ENCODE measurements around the gene PPP2R2B.
"Not testable (repeated sequence)": the region's sequence is repeated elsewhere in the genome, so short reads cannot be mapped to it uniquely, and the experiment has no call there.

Gene PPP2R2B

DNA sequence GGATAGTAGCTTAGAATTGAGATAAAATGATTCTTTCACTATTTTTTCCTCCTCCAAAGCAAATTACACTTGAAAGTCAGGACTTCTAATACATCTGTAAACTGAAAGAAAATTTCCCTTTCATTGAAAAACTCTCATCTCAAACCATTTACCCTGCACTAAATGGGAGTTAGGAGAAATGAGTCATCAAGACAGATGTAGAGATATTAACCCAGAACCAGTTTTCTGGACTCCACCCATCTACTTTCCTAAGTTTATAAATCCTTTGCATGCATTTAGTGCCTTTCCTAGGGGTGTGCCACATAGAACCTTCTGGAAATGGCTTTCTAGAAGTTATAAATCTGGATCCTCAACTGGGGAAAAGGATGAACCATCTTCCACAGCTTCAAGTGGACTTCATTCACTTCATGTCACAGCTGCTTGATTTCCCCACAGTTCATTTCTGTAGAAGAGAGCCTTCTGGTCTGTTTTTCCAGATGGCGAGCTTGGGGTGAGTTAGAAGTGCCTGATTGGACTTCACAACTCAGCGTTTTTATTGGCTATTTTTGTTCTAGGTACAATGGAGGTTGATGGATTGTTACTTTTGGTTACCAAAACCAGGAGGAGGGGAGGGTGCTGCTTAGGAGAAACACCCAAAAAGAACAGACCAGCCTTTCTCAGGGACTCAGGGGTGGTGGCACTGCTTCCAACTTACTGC is 290.1 kb downstream of the PPP2R2B start:
- no peak for DNase-seq

DNA sequence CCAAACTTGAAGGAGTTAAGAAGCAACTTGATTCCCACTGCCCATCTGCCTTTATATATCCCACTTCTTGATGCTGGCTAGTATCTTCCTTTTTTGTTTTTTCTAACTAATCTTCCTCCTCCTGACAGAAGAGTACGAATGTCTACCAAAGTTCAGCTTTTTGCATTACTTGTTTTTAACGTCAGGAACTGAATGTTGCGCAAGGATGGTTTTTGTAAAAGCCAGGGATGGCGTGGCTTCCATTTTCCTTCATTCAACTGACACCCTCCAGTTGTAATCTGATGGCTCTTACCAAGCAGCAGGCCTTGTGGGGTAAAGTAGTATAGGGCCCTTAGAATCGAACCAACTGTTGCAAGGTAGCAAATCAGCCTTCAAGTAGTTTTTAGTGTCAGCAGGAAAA is 291.8 kb downstream of the PPP2R2B start:
- DNase-seq, result no peak

DNA sequence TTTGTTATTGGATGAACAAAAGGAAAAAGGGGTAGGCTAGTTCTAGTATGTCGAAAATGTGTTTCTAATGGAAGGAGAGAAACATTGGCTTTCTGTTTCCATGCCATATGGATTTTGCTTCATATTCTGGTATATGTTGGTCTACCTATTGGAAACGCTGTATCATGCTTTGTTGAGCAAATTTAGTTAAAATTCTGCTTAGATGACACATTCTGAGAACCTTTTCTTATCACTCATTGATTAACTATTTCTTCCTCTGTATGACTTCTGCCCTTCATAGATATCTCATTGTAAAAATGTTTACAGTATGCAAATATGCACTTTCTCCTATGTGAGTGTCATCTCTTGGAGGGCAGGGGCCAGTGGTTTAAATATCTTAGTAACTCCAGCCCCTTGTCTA is 293.8 kb downstream of the PPP2R2B start:
- DNase-seq, result no peak

DNA sequence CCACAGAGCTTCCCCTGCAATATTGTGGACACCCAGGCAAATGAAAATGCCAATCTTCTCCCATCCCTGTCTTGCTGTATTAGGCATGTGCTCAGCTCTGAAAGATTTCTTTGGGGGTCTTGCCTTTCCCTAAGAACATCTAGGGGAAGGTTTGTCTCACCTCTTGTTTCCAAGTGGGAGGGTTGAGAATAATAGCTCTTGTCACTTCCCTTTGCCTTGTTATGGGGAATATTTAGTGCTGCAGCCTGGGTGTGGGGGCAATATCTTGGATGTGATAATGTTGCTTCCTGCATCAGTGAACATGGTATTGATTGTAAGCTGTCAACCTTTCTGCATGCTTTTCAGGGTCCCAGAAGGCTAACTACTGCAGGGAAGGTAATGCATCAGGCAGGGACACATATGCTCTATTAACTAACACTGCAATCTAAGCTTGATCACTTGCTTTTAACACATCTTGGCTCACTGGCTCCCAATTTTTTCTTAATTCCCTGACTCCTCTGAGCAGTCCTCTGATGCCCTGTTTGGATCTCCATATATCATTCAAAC is 296.4 kb downstream of the PPP2R2B start:
- DNase-seq, result no peak

DNA sequence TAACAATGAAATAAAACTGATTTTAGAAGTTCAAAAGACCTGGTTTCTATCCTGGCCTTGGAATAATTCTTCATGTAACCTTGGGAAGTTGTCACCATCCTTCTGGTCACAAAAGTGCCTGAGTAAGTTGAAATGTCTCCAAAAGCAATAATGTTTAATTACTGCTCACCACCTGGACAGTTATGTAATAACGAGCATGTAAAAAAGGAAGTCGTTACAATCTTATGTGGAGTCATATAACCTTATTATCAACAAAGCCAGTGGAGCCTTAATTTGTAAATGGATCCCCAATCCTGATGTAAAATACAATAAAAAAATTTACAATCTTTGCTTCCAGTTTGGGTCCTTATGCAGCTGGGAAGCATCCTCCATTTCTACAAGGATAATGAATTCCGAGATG is 298.3 kb downstream of the PPP2R2B start:
- DNase-seq, result no peak

GRCh38 chr5:146574713-146575112 is 303.8 kb downstream of the PPP2R2B start:
- no peak for DNase-seq

GRCh38 chr5:146568161-146568560 is 310.4 kb downstream of the PPP2R2B start:
- DNase-seq, result no peak

- DNase-seq, result peak; percentile 31
These were observed 312.7 kb downstream of the PPP2R2B start for GRCh38 chr5:146565764-146566367.

DNA sequence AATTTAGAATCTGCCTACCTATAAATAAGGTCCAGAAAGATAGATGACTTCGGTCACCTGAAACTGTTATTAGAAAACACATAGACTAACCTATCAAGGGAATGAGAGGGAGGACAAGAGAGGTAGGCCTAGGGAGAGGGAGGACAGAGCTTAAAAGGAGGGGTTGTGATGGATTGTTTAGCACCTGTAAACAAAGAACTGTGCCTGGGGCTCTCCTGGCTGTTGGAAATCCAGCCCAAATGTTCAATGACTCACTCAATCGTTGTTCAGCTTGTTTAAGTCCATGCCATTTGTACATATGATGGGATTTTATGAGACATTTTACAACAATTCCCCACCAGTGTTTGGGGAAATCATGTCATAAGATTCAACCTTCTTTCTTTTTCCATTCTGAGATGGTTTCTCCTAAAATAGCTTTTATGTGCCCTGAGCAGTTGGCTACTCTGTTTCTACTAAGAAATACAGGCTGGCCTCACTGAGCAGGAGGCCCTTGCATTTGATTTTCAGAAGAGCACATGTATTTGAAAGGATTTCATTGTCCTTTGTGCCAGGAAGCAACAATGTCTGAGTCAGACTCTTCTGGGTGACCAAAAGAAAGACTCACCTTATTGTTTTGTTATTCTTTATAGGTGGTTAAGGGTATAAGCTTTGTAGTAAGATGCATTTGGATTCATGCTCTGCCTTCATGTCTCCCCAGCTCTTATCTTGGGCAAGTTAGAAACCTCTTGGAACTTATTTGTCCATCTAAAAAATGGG is 314.4 kb downstream of the PPP2R2B start:
- no peak for DNase-seq

GRCh38 chr5:146562461-146562860 is 316.1 kb downstream of the PPP2R2B start:
- DNase-seq, result no peak

DNA sequence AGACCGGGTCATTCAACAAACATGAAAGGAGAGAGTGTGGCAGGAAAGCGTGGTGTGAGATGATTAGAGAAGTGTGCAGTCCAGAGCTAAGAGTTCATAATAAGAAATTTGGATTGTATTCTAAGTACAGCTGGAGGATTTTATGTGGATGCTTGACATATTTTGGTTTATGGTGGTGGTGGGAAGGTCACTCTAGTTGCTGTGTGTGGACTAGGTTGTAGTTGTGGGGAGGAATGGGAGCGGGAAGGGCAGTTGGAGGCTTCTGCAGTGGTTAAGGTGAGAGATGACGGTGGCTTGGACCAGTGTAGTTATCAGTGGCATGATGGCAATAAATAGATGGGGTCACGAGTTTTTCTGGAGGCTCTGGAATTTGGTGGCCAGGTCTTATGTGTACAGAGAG is 316.8 kb downstream of the PPP2R2B start:
- DNase-seq, result no peak

- DNase-seq, result no peak
These were observed 318.2 kb downstream of the PPP2R2B start for GRCh38 chr5:146560205-146560812.

GRCh38 chr5:146556884-146557283 is 321.7 kb downstream of the PPP2R2B start:
- not testable (repeated sequence) for DNase-seq

- no peak for DNase-seq
These were observed 325.1 kb downstream of the PPP2R2B start for GRCh38 chr5:146553446-146553845.

DNA sequence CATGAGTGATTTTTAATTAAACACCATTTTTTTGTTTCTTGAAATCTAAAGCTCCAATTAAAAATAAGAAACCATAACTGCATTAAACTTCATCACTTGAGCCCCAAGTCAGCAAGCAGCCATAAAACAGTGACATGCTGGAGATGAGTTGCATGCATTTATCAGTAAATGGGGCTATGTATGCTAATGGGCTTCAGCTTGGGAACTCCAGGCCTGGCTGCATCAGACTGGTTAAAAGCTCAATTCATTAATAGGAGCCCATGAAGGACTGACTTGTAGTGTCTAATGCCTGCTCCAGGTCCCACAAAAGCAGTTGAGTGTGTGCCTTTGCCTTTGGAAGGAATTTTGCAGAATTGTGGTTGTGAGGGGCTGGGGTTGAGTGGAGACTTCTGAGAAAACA is 328.9 kb downstream of the PPP2R2B start:
- no peak for DNase-seq

DNA sequence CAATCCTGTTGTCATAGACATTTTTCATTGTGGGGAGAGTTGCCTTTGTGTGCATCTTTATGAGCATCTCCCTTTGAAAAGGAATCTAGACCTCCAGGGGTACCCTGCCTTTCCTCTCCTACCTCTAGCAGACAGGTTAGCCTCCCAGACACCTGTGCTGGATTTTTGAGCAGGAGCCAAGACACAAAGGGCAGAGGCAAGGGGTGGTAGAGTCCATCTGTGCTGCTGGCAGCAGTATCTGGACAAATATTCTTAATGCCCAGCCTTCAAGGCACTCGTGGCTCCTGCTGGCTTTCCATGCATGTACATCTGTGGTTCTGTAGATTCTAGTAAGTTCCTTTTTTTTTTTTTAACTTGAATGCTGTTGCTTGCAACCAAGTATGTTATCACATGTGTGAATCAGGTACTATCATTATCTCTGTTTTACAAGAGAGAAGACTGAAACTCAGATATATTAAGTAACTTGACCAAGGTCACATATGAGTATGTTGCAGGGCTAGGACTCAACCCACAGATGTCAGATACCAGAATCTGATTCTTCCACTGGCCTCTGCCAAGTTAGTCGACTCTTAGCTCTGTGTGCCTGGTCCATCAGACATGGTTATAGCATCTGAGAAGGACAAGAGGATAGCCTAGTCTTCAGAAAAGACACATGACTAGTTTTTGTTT is 329.6 kb downstream of the PPP2R2B start:
- DNase-seq, result no peak

DNA sequence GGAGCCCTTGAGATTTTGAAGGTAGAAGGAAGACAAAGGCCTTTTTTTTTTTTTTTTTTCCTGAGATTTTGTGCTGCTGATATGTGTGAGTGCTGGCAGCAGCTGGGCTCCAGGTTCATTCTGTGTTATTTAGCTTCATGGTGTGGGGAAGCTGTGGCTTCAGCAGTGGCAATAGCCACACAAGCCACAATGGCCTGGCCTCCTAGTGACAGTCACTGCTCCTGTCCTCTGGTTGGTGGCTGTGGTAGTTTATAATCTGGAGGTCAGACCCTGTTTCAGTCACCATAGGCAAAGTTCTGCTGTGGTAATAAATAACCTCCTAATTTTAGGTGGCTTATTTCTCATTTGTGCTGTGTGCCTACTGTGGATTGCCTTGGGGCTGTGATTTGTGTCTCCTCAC is 334.3 kb downstream of the PPP2R2B start:
- DNase-seq, result no peak

GRCh38 chr5:146541958-146542849 is 336.4 kb downstream of the PPP2R2B start:
- peak; percentile 46 for DNase-seq

DNA sequence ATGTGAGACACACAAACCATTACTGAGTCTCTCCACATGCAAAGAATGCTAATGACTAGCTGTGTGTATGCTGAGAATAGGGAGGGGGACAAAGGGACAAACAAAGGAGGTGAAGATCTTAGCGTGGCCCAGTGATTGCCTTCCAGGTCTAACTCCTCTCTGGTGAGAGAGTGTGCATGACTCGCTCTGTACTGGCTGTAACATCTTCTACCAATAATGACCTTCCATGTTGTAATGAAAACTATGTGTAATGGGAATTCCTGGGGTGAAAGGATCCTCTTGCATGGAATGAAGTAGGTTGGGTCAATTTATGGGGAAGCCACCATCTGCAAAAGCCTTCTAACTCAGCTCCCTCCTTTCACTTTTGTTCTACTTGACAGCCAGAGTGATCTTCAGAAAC is 338.1 kb downstream of the PPP2R2B start:
- DNase-seq, result no peak

DNA sequence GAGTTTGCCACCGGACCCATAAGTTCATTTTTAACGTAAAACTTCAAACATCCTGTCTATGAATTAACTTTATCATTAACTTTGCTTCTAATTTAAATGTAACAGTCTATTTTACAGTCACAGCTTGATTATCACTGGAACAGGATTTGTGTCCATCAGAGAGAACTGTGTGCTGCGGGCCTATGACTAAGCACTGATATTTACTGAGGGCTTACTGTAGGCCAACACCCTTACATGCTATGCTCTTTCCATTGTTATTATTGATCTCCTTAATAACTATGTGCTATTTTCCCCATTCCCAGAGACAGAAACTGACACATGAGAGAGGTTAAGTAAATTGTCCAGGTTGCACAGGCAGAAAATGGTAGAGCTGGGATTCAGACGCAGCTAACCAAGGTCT is 338.6 kb downstream of the PPP2R2B start:
- no peak for DNase-seq

DNA sequence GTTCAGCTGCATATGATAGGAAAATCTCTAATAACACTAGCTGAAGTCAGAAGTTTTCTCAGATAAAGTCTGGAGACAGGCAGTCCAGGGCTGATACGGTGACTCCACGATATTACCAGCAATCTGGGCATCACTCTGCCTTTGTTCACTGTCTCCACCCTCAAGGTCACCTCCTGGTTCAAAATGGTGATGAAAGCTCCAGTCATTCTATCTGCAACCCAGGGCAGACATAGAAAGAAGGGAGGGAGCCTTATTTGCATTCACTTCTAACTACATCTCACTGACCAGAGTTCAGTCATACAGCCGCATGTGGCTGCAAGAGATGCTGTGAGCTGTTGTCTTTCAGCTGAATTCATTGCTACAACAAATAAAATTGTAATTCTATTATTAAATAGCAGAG is 340.1 kb downstream of the PPP2R2B start:
- DNase-seq, result no peak

DNA sequence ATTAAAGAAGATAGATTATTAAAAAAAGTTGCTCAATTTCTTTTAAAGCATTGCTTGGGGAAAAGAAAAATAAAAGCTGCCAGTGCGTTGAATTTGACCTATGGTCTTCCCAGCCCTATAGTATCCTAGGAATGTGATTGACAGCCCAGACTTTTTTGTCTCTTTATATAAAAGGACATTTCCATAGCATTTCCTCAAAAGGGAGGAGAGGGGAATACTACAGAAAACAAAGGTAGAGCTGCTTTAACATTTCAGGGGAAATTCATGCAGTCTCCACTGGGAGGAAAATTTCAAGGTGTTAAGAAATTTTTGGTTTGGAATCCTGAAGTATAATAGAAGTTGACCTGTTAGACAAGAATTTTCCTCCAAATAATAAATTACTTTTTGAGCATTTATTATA is 344.7 kb downstream of the PPP2R2B start:
- DNase-seq, result no peak
